GM12892 (cell line): ENCODE data around the gene NRTN.

Experiments used
- POLR2A ChIP-seq: IDR thresholded peaks from 2 replicates; pipeline ENCODE4 v1.6.1; 2011; ENCODE audit warnings: low read depth, low read length, control low read depth
- POLR2AphosphoS5 ChIP-seq: IDR thresholded peaks from 2 replicates; pipeline ENCODE4 v1.6.1; 2011; ENCODE audit warnings: low read depth, low read length, control low read depth

DNA sequence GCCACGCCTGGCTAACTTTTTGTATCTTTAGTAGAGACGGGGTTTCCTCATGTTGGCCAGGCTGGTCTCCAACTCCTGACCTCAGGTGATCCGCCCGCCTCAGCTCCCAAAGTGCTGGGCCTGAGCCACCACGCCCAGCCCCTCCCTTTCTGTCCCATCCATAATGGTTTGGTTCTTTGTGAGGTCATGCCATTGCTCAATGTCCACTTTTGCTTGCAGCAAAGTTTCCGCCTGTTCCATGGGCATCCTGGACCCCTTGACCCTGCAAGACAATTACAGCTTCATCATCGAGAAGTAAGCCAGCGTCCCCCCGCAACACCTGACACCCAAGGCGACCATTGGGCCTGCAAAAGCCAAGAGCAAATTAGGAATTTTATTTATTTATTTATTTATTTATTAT lies 36.9 kb upstream of the NRTN start:
- TF ChIP-seq POLR2AphosphoS5, result no peak
- no peak for TF ChIP-seq POLR2A
